ENCODE data around the gene NAMPT. TPM values are rescaled to one million over a fixed set of nuclear protein-coding genes. Genes with fewer than 3 reads are reported as not detected.
A peak's percentile ranks its signal among the peaks of the same experiment; 100 is the strongest.

The NAMPT gene
- total RNA-seq, 2 donors from 2014 or later, result 101 to 111 TPM

- no peaks in the 10 kb centered on the region for H3K9me3 Mint-ChIP-seq
- Histone ChIP-seq H3K27me3 (ENCODE audit: control insufficient read depth, insufficient read depth, low read length, poor library complexity, severe bottlenecking) (no peaks in the 10 kb centered on the region), H3K27ac (ENCODE audit: low read depth, low read length) (no peak overlapping the region), H3K9ac (ENCODE audit: extremely low read depth, low read length, poor library complexity, severe bottlenecking) (no peak overlapping the region), H3K36me3 (ENCODE audit: control insufficient read depth, insufficient read depth, low read length) (no peaks in the 10 kb centered on the region), H3K4me3 (ENCODE audit: low read length) (no peak overlapping the region), H3K4me1 (ENCODE audit: control insufficient read depth, insufficient read depth, low read length) (no peaks in the 10 kb centered on the region), H3K9me3 (ENCODE audit: control insufficient read depth, low read length) (no peaks in the 10 kb centered on the region)
- H3K4me3 Mint-ChIP-seq, result no peak overlapping the region
- H3K4me1 Mint-ChIP-seq, result no peaks in the 10 kb centered on the region
- TF ChIP-seq CTCF (conservative IDR thresholded peaks at IDR 0.05), result peak; percentile 34
- no peaks in the 10 kb centered on the region for H3K27me3 Mint-ChIP-seq (ENCODE audit: insufficient read depth)
- DNase-seq, result no peak
- WGBS, 2 experiments (ENCODE audit: insufficient coverage in 1 of 2, insufficient read length in 1 of 2), result 95 to 96% methylated on average over 3 of the region's 3 CpGs
- H3K27ac Mint-ChIP-seq, result no peak overlapping the region
- H3K36me3 Mint-ChIP-seq (ENCODE audit: low read depth), result no peaks in the 10 kb centered on the region
These were observed 83.6 kb downstream of the NAMPT start for GRCh38 chr7:106201164-106201563.

- H3K27ac Mint-ChIP-seq, result no peak overlapping the region
- no peak for TF ChIP-seq CTCF (conservative IDR thresholded peaks at IDR 0.05)
- Histone ChIP-seq H3K4me1 (ENCODE audit: control insufficient read depth, insufficient read depth, low read length) (no peaks in the 10 kb centered on the region), H3K9ac (ENCODE audit: extremely low read depth, low read length, poor library complexity, severe bottlenecking) (no peak overlapping the region), H3K27ac (ENCODE audit: low read depth, low read length) (no peak overlapping the region), H3K27me3 (ENCODE audit: control insufficient read depth, insufficient read depth, low read length, poor library complexity, severe bottlenecking) (no peaks in the 10 kb centered on the region), H3K36me3 (ENCODE audit: control insufficient read depth, insufficient read depth, low read length) (no peaks in the 10 kb centered on the region), H3K9me3 (ENCODE audit: control insufficient read depth, low read length) (no peaks in the 10 kb centered on the region), H3K4me3 (ENCODE audit: low read length) (no peak overlapping the region)
- no peak overlapping the region for H3K4me3 Mint-ChIP-seq
- DNase-seq, result no peak
- no peaks in the 10 kb centered on the region for H3K27me3 Mint-ChIP-seq (ENCODE audit: insufficient read depth)
- no peaks in the 10 kb centered on the region for H3K36me3 Mint-ChIP-seq (ENCODE audit: low read depth)
- WGBS, 2 experiments (ENCODE audit: insufficient coverage in 1 of 2, insufficient read length in 1 of 2), result 88 to 91% methylated on average over 2 to 6 of the region's 6 CpGs
- H3K9me3 Mint-ChIP-seq, result no peaks in the 10 kb centered on the region
- H3K4me1 Mint-ChIP-seq, result no peaks in the 10 kb centered on the region
These were observed 84.9 kb downstream of the NAMPT start for GRCh38 chr7:106199813-106200364.

- Mint-ChIP-seq H3K27me3 (ENCODE audit: insufficient read depth) (no peaks in the 10 kb centered on the region), H3K4me3 (no peak overlapping the region), H3K9me3 (no peaks in the 10 kb centered on the region), H3K36me3 (ENCODE audit: low read depth) (no peaks in the 10 kb centered on the region), H3K4me1 (no peaks in the 10 kb centered on the region), H3K27ac (no peak overlapping the region)
- DNase-seq, result no peak
- Histone ChIP-seq H3K4me3 (ENCODE audit: low read length) (no peak overlapping the region), H3K36me3 (ENCODE audit: control insufficient read depth, insufficient read depth, low read length) (no peaks in the 10 kb centered on the region), H3K9ac (ENCODE audit: extremely low read depth, low read length, poor library complexity, severe bottlenecking) (no peak overlapping the region), H3K9me3 (ENCODE audit: control insufficient read depth, low read length) (no peaks in the 10 kb centered on the region), H3K4me1 (ENCODE audit: control insufficient read depth, insufficient read depth, low read length) (no peaks in the 10 kb centered on the region), H3K27me3 (ENCODE audit: control insufficient read depth, insufficient read depth, low read length, poor library complexity, severe bottlenecking) (no peaks in the 10 kb centered on the region), H3K27ac (ENCODE audit: low read depth, low read length) (no peak overlapping the region)
- 100% methylated on average over 1 of the region's 1 CpG; no CpG with 5 or more reads in 1 of the 2 experiments for WGBS, 2 experiments (ENCODE audit: insufficient coverage in 1 of 2, insufficient read length in 1 of 2)
- TF ChIP-seq CTCF (conservative IDR thresholded peaks at IDR 0.05), result no peak
These were observed 85.8 kb downstream of the NAMPT start for GRCh38 chr7:106199024-106199423.

Other genes starting within 250 kb of the NAMPT start
- 10 to 100 TPM; 74.8 to 76.7 TPM for gene SYPL1, start 172.7 kb downstream of the NAMPT start, total RNA-seq

Data from endodermal cell (in vitro differentiated cells).